GM19455 (cell line): ENCODE data around the gene CRYBA1.
"Not testable (repeated sequence)": the region's sequence is repeated elsewhere in the genome, so short reads cannot be mapped to it uniquely, and the experiment has no call there.

Source experiments
- ATAC-seq: cut with Tn5 transposase; IDR thresholded peaks from one replicate; pipeline ENCODE4 v1.9.1; 2021; ENCODE audit not compliant: unreplicated experiment

The CRYBA1 gene

GRCh38 chr17:29237476-29238132 is 9.1 kb upstream of the CRYBA1 start:
- ATAC-seq, result no peak

DNA sequence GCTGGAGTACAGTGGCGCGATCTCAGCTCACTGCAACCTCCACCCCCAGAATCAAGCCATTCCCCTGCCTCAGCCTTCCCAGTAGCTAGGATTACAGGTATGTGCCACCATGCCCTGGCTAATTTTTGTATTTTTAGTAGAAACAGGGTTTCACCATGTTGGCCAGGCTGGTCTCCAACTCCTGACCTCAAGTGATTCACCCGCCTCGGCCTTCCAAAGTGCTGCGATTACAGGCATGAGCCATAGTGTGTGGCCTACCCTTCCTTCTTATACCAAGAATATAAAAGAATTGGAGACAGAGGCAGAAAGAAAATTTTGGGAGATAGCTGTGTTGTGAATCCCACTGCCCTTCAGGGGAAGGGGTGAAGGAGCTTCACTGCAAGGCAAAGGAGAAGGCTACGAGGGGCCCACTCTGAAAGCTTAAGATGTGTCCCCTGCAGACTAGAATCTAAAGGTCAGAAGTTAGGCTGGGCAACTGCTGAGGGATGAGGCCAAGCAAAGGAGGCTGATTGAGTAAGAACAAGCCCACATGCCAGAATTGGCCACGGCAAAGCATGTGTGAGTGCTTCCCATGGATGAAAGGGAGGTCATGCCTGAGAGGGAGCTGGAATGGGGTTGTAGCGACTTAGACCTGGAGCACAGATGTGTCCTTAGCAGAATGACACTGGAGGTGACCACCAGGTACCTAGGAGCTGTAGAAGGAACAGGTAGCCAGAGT is 8.4 kb upstream of the CRYBA1 start:
- ATAC-seq, result no peak

GRCh38 chr17:29240477-29240876 is 6.2 kb upstream of the CRYBA1 start:
- no peak for ATAC-seq

- ATAC-seq, result no peak
These were observed 5.4 kb upstream of the CRYBA1 start for GRCh38 chr17:29240968-29241963.

DNA sequence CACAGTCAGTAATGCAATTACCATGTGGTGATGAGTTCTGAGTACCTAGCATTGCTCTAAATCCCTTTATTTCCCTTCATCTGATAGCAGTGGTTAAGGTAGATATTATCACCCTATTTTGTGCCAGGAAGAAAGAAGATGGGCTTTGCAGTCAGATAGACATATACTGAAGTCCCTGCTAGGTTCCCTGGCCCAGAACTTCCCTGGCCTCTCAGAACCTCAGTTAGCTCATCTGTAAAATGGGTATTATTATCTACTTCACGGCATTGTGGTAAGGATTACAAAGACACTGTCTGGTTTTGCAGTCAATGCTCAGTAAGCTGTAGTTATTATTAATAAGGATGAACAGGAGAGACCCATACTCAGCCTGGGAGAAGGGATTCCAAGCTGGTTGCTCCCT is 4.6 kb upstream of the CRYBA1 start:
- no peak for ATAC-seq

- no peak for ATAC-seq
These were observed 3.9 kb upstream of the CRYBA1 start for GRCh38 chr17:29242790-29243189.

- ATAC-seq, result no peak
These were observed 2.9 kb upstream of the CRYBA1 start for GRCh38 chr17:29243792-29244191.

DNA sequence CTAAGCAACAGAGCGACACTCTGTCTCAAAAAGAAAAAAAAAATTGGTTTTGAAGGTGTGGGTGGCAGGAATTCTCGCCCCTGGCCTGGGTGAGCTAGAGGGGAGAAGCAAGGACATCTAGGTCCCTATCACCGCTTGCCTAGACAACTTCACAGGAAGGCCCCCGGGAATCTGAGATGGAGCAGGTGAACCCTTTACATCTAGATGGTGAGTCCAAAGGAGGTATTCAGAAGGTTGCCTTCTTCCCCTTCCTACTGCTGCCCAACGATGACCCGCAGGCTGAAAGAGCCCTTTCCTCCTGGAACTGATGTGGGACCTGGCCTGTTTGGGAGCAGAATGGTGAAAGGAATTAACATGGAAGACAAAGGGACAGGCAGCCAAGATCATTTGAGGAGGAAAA is 1.3 kb upstream of the CRYBA1 start:
- ATAC-seq, result no peak

- ATAC-seq, result no peak
These were observed 560 bp downstream of the CRYBA1 start for GRCh38 chr17:29247219-29247618.

DNA sequence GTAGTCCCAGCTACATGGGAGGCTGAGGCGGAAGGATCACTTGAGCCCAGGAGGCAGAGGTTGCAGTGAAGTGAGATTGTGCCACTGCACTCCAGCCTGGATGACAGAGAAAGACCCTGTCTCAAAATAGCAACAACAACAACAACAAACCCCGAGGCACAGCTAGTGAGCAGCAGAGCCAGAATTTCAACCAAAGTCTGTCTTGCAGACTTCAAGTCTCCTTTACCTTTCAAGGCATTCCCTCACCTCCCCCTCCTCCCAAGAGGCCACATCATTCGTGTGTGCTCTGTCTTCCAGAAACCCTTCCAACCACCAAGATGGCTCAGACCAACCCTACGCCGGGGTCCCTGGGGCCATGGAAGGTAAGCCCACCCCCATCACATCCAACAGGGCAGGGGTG is 2.2 kb downstream of the CRYBA1 start:
- ATAC-seq, result no peak

GRCh38 chr17:29250666-29251065 is 4.0 kb downstream of the CRYBA1 start:
- no peak for ATAC-seq

GRCh38 chr17:29251184-29251583 is 4.5 kb downstream of the CRYBA1 start:
- ATAC-seq, result no peak

DNA sequence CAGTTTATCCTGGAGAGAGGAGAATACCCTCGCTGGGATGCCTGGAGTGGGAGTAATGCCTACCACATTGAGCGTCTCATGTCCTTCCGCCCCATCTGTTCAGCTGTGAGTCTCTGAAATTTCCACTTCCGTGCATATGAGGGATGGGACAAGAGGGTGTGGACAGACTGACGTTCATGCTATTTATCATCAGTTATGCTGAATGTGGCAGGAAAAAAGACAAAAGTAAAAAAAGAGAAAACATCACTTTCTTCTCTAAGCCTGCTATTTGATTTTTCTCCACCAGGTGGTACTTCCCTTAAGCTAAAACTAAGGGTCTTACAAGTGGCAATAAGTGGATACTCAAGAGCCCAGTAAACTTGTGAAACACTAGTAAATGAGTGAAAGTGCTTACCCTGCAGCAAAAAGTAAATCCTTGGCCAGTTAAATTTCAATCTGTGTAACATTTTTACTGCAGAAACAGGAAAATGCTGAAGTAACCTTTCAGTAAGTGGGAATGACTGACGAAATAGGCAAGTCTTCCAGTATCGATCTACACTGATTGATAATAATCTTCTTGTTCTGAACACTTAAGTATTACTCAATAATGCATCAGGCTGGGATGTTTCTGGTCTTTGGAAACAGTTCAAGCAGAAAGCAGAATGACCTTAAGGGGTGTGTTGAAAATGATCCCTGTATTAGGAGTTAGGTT is 5.6 kb downstream of the CRYBA1 start:
- no peak for ATAC-seq

DNA sequence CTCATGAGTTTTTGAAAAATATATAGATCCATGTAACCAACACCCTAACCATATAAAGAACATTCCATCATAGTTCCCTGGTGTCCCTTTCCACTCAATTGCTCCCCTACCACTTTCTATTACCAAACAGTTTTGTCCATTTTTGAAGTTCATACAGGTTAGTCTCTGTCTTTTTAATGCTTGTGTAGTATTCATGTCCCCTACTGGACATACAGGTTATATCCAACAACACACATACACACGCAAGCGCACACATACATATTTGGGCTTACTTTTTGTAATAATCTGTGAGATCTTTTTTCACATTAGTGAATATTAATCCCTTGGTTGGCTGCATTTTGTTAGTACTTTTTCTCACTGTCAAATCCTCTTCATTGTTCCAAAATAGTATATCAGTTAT is 6.4 kb downstream of the CRYBA1 start:
- no peak for ATAC-seq

DNA sequence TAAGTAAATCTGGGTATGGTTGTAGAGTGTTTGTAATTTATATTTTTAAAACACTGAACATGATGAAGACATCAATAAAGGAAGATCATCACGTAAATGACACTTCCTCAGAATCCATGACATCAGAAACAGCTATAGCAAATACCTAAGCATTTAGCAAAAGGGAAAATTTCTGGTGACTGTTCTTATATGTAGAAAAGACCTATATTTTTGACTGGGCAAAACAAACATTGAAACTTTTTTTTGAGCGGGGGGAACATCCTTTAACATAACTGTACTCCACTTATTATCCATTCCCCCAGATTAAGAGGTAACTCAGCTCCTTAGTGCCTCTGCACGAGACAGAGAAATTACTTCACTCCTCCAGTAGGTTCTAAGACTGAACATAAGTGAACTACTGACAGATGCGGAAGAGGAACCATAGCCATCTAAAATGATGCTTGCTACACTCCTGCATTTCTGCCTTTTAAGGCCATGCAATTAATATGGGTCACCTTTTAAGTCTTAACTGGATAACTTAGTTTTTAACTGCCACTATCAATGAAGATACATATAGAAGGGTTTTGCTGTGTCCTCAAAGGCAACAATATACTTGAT is 9.4 kb downstream of the CRYBA1 start:
- ATAC-seq, result no peak

GRCh38 chr17:29256735-29257466 is 10.2 kb downstream of the CRYBA1 start:
- no peak for ATAC-seq

GRCh38 chr17:29257756-29258155 is 11.1 kb downstream of the CRYBA1 start:
- no peak for ATAC-seq

- no peak for ATAC-seq
These were observed 17.3 kb downstream of the CRYBA1 start for GRCh38 chr17:29263916-29264315.

GRCh38 chr17:29271980-29272379 is 25.3 kb downstream of the CRYBA1 start:
- not testable (repeated sequence) for ATAC-seq

DNA sequence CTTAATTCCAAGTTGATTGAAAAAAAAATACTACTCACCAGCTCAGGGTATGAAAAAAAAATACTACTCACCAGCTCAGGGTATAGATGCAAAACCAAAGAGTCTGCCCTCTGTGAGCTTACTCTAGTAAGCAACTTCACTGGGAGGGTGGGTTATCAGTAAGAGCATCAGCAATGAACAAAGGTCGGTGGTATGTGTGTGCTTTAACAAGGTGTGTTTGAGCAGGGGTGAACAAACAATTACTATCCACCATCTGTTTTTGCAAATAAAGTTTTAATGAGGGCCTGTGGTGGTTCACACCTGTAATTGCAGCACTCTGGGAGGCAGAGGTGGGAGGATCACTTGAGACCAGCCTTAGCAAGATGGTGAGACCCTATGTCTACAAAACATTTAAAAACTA is 27.3 kb downstream of the CRYBA1 start:
- ATAC-seq, result no peak
